GM21367 (cell line): ENCODE data around the gene NFIX.

Experiments
- ATAC-seq: cut with Tn5 transposase; IDR thresholded peaks from one replicate; pipeline ENCODE4 v1.9.1; 2021; ENCODE audit not compliant: unreplicated experiment

The NFIX gene

GRCh38 chr19:13053238-13053637, 58.0 kb downstream of the NFIX start:
- ATAC-seq = no peak

DNA sequence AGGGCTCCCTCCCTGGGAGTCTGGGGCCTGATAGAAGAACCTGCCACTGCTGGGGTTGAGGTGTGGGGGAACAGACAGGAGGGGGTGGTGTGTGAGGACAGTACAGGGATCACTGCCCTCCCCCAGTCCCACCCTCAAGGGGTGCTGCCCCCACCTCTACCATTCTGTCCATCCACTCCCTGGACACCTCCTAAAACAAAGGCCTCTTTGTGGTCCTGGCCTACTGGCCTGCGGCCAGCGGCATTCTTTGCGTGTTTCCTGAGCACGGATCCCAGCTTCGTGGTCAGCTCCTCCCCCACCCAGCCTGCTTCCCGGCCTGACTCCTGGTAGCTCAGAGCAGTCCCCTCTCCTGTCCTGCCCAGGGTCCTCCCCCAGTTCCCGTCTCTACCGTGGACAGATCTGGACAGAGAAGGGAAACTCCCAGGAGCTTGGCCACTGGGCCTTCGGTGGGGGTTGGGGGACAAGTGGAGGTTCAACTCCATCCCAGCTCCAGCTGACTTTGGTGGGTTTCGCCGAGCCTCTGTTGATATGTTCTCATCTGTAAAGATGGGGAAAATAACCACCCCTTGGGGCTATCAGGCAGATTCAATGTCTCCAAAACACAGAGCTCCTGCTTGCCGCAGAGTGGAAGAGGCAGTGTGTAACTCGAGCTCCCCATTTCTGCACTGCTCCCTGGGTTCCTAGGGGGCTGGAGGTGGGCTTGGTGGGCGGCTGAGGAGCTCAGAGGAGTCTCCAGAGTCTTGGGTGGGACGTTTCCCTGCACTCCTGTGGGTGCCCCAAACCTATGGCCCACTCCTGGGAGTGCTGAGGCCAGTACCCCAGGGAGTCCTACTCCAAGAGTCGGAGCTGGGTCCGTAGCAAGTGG, 58.7 kb downstream of the NFIX start:
- no peak for ATAC-seq

DNA sequence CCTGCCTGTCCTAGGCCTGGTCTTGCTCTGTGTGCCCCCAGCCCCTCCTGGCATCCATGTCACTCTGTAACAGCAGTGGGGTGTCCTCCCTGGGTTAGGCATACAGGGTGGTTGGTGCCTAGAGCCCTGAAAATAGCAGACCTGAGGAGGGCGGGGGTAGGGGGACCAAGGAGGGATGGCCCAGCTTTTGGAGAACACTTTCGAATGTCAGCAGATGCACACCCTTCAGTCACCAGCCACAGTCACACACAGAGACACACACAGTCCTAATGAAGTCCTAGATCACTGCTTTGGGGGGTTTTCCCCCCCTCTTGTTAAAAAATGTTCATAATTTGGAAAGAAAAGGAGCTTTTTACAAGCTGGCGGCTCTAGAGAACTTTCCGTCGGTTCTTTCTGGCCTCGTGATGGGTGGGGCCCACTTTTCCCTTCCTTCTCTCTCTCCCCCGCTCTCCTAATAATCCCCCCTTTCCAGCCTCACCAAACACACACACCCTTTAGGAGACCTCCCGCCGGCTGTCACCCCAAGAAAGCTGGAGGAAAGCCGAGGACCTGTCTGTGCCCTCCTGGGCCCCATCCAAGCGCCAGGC, 59.4 kb downstream of the NFIX start:
- ATAC-seq = no peak

- ATAC-seq = no peak
These were observed 60.2 kb downstream of the NFIX start for GRCh38 chr19:13055213-13056051.

GRCh38 chr19:13056052-13056660, 60.9 kb downstream of the NFIX start:
- ATAC-seq = no peak

DNA sequence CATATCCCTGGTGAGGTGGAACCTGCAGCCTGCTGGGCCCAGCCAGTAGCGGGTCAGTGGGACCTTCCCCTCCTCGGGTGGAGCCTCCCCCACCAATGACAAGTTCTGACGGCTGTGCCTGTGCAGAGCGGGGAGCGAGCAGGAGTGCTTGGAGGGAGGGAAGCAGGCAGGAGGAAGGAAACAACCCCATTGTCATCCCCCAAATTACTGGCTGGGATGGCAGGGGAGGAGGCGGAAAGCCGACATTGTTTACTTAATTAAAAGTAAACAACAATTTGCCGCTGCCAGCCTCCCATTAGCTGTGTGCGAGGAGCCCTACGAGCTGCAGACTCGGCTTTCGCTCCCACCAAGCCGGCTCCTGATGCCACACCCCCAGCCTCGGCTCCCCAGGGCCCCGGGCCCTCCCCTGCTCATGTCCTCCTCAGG, 61.9 kb downstream of the NFIX start:
- no peak for ATAC-seq

GRCh38 chr19:13057744-13058143, 62.5 kb downstream of the NFIX start:
- ATAC-seq = no peak

DNA sequence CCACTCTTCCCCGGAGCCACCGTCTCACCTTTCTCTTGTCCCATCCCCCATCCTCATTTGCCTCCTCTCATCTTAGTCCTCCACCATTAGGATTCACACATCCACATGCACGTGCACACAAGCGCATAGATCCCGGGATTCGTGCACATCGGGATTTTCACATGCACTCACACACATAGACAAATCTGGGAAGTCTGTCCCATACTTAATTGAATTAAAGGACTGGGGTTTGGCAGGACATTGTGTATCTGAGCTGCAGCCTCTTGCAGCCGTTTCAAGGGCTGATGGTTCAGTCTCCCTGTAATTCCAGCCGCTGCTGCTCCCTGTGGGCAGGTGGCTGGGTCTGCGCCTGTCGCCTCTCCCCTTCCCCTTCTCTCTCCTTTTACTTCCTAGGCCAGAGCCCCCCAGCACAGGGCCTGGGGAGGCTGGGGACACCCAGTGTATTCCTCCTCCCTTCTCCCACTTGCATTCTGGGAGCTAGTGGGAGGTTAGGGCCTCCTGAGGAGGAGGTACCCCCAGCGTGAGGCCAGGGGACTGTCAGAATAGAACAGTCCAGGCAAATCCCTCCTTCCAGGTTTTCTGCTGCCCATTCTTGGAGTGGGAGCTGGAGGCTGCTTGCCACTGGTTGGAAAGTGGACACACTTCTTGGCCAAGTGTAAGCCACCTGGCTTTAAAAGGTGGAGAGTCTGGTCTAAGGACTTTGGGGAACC, 63.8 kb downstream of the NFIX start:
- ATAC-seq = no peak

DNA sequence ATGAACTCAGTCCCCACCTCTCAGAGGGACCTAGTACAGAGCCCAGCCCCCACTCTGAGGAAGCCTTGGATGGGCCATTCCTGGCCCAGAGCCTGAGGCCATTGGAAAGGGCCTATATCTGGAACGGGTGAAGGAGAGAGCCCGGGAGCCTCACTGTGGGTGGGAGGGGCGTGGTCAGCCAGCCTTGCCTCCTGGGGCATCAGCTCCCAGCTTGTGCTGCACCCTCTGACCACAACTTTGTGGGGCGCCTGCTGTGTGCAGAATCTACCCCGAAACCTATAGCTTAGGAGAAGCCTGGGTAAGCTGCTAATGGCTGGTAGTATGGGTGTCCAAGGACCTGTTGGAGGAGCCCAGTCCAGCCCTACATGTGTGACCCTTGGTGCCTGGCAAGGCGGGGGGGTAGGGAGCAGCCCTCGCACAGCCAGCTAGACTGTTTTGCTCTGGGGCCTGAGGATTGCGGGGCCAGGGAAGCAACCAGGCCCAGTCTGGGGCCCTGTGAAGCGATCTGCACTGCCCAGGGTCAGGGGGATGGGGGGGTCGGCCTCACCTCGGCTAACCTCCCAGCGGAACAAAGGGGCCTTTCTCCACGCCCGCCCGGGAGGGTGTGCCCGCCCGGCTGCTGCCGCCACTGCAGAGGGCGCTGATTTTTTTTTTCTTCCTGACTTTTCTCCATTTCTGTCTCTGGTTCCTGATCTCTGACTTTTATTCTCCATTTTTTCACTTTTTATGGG, 65.1 kb downstream of the NFIX start:
- ATAC-seq = no peak

GRCh38 chr19:13060964-13061927, 66.0 kb downstream of the NFIX start:
- no peak for ATAC-seq

DNA sequence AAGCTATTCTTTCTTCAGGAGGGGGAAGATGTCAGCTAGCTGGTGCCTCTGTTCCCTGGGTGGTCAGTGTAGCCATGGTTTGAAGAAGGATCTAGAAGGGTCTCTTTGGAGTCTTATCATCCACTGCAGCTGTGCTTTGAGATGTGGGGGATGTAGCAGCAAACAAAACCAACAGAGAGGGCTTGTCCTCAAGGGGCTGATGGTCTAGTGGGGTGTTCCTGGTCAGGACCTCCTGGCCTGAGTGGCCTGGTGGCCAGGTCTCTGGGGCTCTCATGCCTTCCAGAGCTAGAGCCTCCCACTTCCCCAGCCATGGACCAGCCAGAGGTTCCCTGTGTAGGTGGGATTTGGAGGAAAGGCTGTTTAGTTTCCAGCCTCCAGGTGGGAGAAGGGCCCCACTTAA, 67.0 kb downstream of the NFIX start:
- ATAC-seq = no peak

DNA sequence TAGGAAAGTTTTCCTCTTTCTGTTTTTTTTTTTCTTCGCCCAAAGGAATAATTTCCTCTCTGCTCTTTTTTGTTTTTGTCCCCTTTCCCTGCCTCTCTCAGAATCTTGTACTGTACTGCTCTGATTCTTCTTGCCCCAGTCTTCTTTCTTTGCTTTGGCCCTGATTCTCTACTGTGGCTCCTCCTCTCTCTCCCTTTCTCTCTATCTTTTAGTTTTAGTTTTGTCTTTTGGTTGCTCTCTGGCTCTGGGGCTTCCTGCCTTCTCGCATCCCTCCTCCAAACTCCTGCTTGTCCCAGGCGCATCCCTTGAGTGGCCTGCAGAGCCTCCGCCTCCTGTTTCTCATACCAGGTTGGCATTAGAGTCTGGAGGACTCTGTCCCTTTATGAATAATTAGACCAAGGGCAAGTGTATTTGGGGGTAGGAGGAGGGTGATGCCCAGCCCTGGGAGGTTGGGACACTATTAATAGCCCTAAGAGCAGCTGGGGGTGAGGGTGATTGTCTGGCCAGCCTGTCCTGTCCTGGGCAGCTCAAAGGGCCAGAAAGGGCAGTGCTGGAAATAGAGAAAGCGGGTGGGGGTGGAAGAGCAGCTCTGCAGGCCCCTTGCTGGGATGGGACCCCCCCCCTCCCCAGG, 68.3 kb downstream of the NFIX start:
- no peak for ATAC-seq

DNA sequence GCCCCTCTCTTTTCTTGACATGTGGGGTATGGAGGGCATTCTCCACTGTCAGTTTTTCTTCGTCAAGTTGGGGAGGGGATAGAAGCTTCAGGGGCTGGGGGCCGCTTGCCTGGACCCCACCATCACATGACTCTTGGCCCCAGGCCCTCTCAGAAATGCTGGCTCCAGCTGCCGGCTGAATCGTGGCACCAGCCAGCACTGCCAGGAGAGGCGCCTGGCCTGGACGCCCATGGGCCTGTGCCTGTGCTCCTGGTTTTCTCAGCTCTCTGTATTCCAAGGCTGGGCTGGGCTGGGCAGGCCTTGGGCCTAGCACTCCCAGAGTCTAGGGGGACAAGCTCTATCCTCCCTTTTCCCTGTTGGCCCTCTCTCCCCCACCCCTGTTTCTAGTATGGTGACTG, 68.8 kb downstream of the NFIX start:
- no peak for ATAC-seq

DNA sequence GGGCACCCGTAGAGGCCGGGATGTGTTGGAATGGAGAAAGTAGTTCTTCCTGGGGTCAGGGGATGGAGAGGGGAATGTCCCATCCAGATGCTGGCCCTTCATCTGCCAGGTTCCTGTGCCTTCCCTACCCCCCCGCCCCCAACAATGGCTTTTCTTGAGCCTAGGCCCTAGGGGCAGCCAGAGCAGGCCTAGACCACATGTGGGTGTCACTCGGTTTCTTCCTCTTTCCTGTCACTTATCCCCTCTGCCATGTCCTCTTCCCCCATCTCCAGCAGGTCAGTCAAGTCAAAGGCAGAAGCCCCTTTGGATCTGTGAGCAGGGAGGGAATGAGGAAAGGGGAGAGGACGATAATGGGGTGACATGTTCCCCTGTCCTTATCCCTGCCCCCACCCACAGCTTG, 71.0 kb downstream of the NFIX start:
- ATAC-seq = no peak

GRCh38 chr19:13066933-13067807, 71.9 kb downstream of the NFIX start:
- no peak for ATAC-seq

GRCh38 chr19:13068085-13068846, 73.0 kb downstream of the NFIX start:
- no peak for ATAC-seq
